Lung (tissue), 12 donors: ENCODE data around the gene PRDM16. TPM values are rescaled to one million over a fixed set of nuclear protein-coding genes. Genes with fewer than 3 reads are reported as not detected.

ENCODE experiments used
- ATAC-seq: fragments of 200-7000 bp; cut with Tn5 transposase; one replicate; pipeline ENCODE4 v1.9.1; 2020; ENCODE audit warnings: moderate number of reproducible peaks; ENCODE audit not compliant: insufficient read depth, low FRiP score
- DNase-seq, 3 donors: peaks; one replicate each; pipeline ENCODE4 v3.0.0-alpha.2; 2013 to 2017
- H3K27ac ChIP-seq, 2 donors: one replicate each; pipeline ENCODE4 v1.5.1; 2013; ENCODE audit warnings: mild to moderate bottlenecking in 2 of 2, moderate library complexity in 2 of 2, control low read depth in 1 of 2, inconsistent platforms in 1 of 2, low read depth in 1 of 2, low read length in 1 of 2
- H3K27me3 ChIP-seq, 3 donors: one replicate each; pipeline ENCODE4 v1.5.1; 2013; ENCODE audit warnings: low read length in 2 of 3; ENCODE audit not compliant: control insufficient read depth in 3 of 3, insufficient read depth in 3 of 3
- H3K36me3 ChIP-seq, 4 donors: one replicate each; pipeline ENCODE4 v1.5.1; 2013; ENCODE audit warnings: low read length in 4 of 4, mild to moderate bottlenecking in 1 of 4, moderate library complexity in 1 of 4; ENCODE audit not compliant: control insufficient read depth in 4 of 4, insufficient read depth in 4 of 4
- H3K4me1 ChIP-seq, 5 donors: one replicate each; pipeline ENCODE4 v1.5.1; 2013; ENCODE audit warnings: low read length in 5 of 5, mild to moderate bottlenecking in 2 of 5, moderate library complexity in 1 of 5; ENCODE audit not compliant: control insufficient read depth in 5 of 5, insufficient read depth in 5 of 5
- H3K4me3 ChIP-seq: one replicate; pipeline ENCODE4 v1.5.1; 2013; ENCODE audit warnings: mild to moderate bottlenecking, control low read depth, moderate library complexity
- H3K9ac ChIP-seq, 2 donors: one replicate each; pipeline ENCODE4 v1.5.1; 2013; ENCODE audit warnings: low read length in 2 of 2, control low read depth in 1 of 2; ENCODE audit not compliant: insufficient read depth in 1 of 2
- H3K9me3 ChIP-seq, 4 donors: one replicate each; pipeline ENCODE4 v1.5.1; 2013; ENCODE audit warnings: low read length in 3 of 4, mild to moderate bottlenecking in 1 of 4, moderate library complexity in 1 of 4; ENCODE audit not compliant: control insufficient read depth in 4 of 4, insufficient read depth in 3 of 4
- CTCF ChIP-seq: IDR thresholded peaks from 2 replicates; pipeline ENCODE4 v1.5.1; 2012; ENCODE audit warnings: mild to moderate bottlenecking; ENCODE audit errors: control extremely low read depth, extremely low read depth
- WGBS, 2 donors: extraction: QIAGEN DNeasy Blood & Tissue Kit; methylation state at CpG; one replicate each; pipeline ENCODE4 v1.1.7; 2013; 5-methylcytosine and 5-hydroxymethylcytosine counted together
- polyA plus RNA-seq, 2 donors: library from polyadenylated mRNA; stranded (reverse); fragments of 200-250 nt; gene quantifications; one replicate each; pipeline ENCODE4 v1.2.1, GENCODE V29; 2013
- total RNA-seq, 2 donors: library from RNA; depleted of rRNA in 1 of 2; stranded (reverse); fragments of >200 nt in 1 of 2; gene quantifications; one replicate each; pipeline ENCODE4 v1.2.1, GENCODE V29; 2014 to 2021
- donor health status: control.
- donor health status: control.
- donor health status: Bipolar disorder and iron deficiency.
- donor health status: healthy.
- donor health status: DM: yes; HTN: yes; CAD: no.

PRDM16 gene
- total and polyA plus RNA-seq, 4 donors = 2.4 to 36.5 (median 13.1) TPM

GRCh38 chr1:3427711-3428704, 359.0 kb downstream of the PRDM16 start:
- Histone ChIP-seq H3K27me3 (no peaks in the 10 kb centered on the region), H3K9ac (no peak overlapping the region), H3K27ac (no peak overlapping the region), H3K4me3 (no peak overlapping the region), H3K36me3 (peaks cover 0 to 3% (median under 1%) of the 10 kb centered on the region in 4 donors), H3K9me3 (no peaks in the 10 kb centered on the region), H3K4me1 (peaks cover 0 to 6% (median 3%) of the 10 kb centered on the region in 5 donors)
- WGBS, 2 donors = 92% methylated on average over 43 of the region's 43 CpGs
- no peak for ATAC-seq
- DNase-seq = no peak
- TF ChIP-seq CTCF = no peak

- 85 to 93% methylated on average over 9 of the region's 9 CpGs for WGBS, 2 donors
- H3K9ac ChIP-seq = no peak overlapping the region
- no peak overlapping the region for H3K27ac ChIP-seq
- no peaks in the 10 kb centered on the region for H3K27me3 ChIP-seq
- ATAC-seq (no peak), DNase-seq (no peak)
- no peak overlapping the region for H3K4me3 ChIP-seq
- H3K4me1 ChIP-seq = peaks cover 0 to 6% (median 3%) of the 10 kb centered on the region in 5 donors
- no peak for TF ChIP-seq CTCF
- H3K9me3 ChIP-seq = no peaks in the 10 kb centered on the region
- H3K36me3 ChIP-seq = peaks cover 0 to 3% (median under 1%) of the 10 kb centered on the region in 4 donors
These were observed 359.9 kb downstream of the PRDM16 start for GRCh38 chr1:3428899-3429298.

- no peak for TF ChIP-seq CTCF
- Histone ChIP-seq H3K36me3 (peaks cover 0 to 3% (median under 1%) of the 10 kb centered on the region in 4 donors), H3K9ac (no peak overlapping the region), H3K4me1 (peaks cover 0 to 4% (median 3%) of the 10 kb centered on the region in 5 donors), H3K27ac (no peak overlapping the region), H3K27me3 (no peaks in the 10 kb centered on the region), H3K4me3 (no peak overlapping the region), H3K9me3 (no peaks in the 10 kb centered on the region)
- ATAC-seq = no peak
- no peak for DNase-seq
- WGBS, 2 donors = 86 to 87% methylated on average over 13 of the region's 13 CpGs
These were observed 360.3 kb downstream of the PRDM16 start for GRCh38 chr1:3429320-3429719.
